Common myeloid progenitor, CD34-positive (primary cell): ENCODE results near the gene C4A.
A peak's percentile ranks its signal among the peaks of the same experiment; 100 is the strongest.
"Not testable (repeated sequence)": the region's sequence is repeated elsewhere in the genome, so short reads cannot be mapped to it uniquely, and the experiment has no call there.

Experiments used
- CTCF ChIA-PET: fragments of 350-600 bp; sonication (Branson Sonifier 250); formaldehyde crosslinking; loops from one replicate; lab custom pipeline; 2021; ENCODE audit warnings: antibody characterized with exemption; lab: Charles Lee
- POLR2A ChIA-PET: fragments of 350-600 bp; sonication (Branson Sonifier 250); formaldehyde crosslinking; loops from one replicate; lab custom pipeline; 2021; ENCODE audit warnings: antibody characterized with exemption; lab: Charles Lee
- DNase-seq, 3 donors: peaks; one replicate each; pipeline versions ENCODE4 v3.0.0 to v3.0.0-alpha.2; 2013
- H3K27ac ChIP-seq, 2 experiments: 1 replicate in 1 of 2; 2 replicates in 1 of 2; pipeline ENCODE4 v1.7.0; 2013; ENCODE audit warnings: inconsistent platforms in 2 of 2, low read length in 2 of 2, mild to moderate bottlenecking in 2 of 2, low read depth in 1 of 2, moderate library complexity in 1 of 2; ENCODE audit not compliant: severe bottlenecking in 2 of 2, insufficient read depth in 1 of 2, poor library complexity in 1 of 2
- H3K27me3 ChIP-seq, 5 experiments: replicated peaks in 2 of 5; 1 replicate in 3 of 5; 2 replicates in 2 of 5; pipeline versions ENCODE4 v1.6.1 to v1.7.0; 2013; ENCODE audit warnings: low read length in 4 of 5, mild to moderate bottlenecking in 2 of 5, moderate library complexity in 2 of 5, inconsistent platforms in 1 of 5; ENCODE audit not compliant: insufficient read depth in 5 of 5, control insufficient read depth in 4 of 5
- H3K36me3 ChIP-seq, 4 experiments: 1 replicate in 2 of 4; 2 replicates in 2 of 4; pipeline versions ENCODE4 v1.6.1 to v1.7.0; 2013; ENCODE audit warnings: low read length in 3 of 4, control low read depth in 1 of 4, mild to moderate bottlenecking in 1 of 4; ENCODE audit not compliant: control insufficient read depth in 4 of 4, insufficient read depth in 4 of 4
- H3K4me1 ChIP-seq, 4 experiments: 1 replicate in 3 of 4; 2 replicates in 1 of 4; pipeline versions ENCODE4 v1.6.1 to v1.7.1; 2013; ENCODE audit warnings: low read length in 3 of 4, mild to moderate bottlenecking in 3 of 4, control low read depth in 1 of 4, inconsistent platforms in 1 of 4, moderate library complexity in 1 of 4; ENCODE audit not compliant: control insufficient read depth in 4 of 4, insufficient read depth in 4 of 4; ENCODE audit errors: control extremely low read depth in 1 of 4
- H3K4me3 ChIP-seq, 7 experiments: 1 replicate in 4 of 7; 2 replicates in 3 of 7; pipeline versions ENCODE4 v1.5.1 to v1.7.0; 2013; ENCODE audit warnings: mild to moderate bottlenecking in 7 of 7, low read length in 6 of 7, moderate library complexity in 6 of 7, inconsistent platforms in 2 of 7, low read depth in 2 of 7, control low read depth in 1 of 7; ENCODE audit not compliant: insufficient read depth in 4 of 7, control insufficient read depth in 1 of 7; ENCODE audit errors: extremely low read depth in 1 of 7
- H3K9me3 ChIP-seq, 5 experiments: 1 replicate in 4 of 5; 2 replicates in 1 of 5; pipeline versions ENCODE4 v1.6.1 to v1.7.1; 2013; ENCODE audit warnings: low read length in 4 of 5, mild to moderate bottlenecking in 2 of 5, inconsistent platforms in 1 of 5, low read depth in 1 of 5, moderate library complexity in 1 of 5; ENCODE audit not compliant: control insufficient read depth in 4 of 5, insufficient read depth in 2 of 5; ENCODE audit errors: control extremely low read depth in 1 of 5
- WGBS: methylation state at CpG from one replicate; pipeline ENCODE4 v1.1.5; 2013; ENCODE audit not compliant: insufficient coverage; 5-methylcytosine and 5-hydroxymethylcytosine counted together

The C4A gene

GRCh38 chr6:31996385-31996784 is 14.5 kb downstream of the C4A start:
- H3K36me3 ChIP-seq, H3K4me3 ChIP-seq, POLR2A ChIA-PET, DNase-seq, H3K27ac ChIP-seq, CTCF ChIA-PET, H3K4me1 ChIP-seq, H3K27me3 ChIP-seq, H3K9me3 ChIP-seq: not testable (repeated sequence)
- 97% methylated on average over 4 of the region's 6 CpGs for WGBS

GRCh38 chr6:32002546-32003268 is 20.9 kb downstream of the C4A start:
- H3K4me3 ChIP-seq, H3K4me1 ChIP-seq, H3K36me3 ChIP-seq, H3K27me3 ChIP-seq, DNase-seq, H3K27ac ChIP-seq, H3K9me3 ChIP-seq, CTCF ChIA-PET, POLR2A ChIA-PET: not testable (repeated sequence)
- no CpG with 5 or more reads among the region's 15 CpGs for WGBS

GRCh38 chr6:32003301-32003700 is 21.4 kb downstream of the C4A start:
- H3K4me1 ChIP-seq, H3K27me3 ChIP-seq, H3K4me3 ChIP-seq, CTCF ChIA-PET, POLR2A ChIA-PET, H3K9me3 ChIP-seq, H3K36me3 ChIP-seq, H3K27ac ChIP-seq, DNase-seq: not testable (repeated sequence)
- no CpG with 5 or more reads among the region's 7 CpGs for WGBS

GRCh38 chr6:32004393-32004792 is 22.5 kb downstream of the C4A start:
- H3K9me3 ChIP-seq, H3K4me1 ChIP-seq, H3K27ac ChIP-seq, POLR2A ChIA-PET, CTCF ChIA-PET, H3K4me3 ChIP-seq, H3K27me3 ChIP-seq, H3K36me3 ChIP-seq: not testable (repeated sequence)
- peak in 1 of 3 donors; percentile 0 for DNase-seq
- WGBS, result no CpG with 5 or more reads among the region's 4 CpGs

GRCh38 chr6:32004864-32005537 is 23.1 kb downstream of the C4A start:
- POLR2A ChIA-PET, H3K4me3 ChIP-seq, H3K36me3 ChIP-seq, H3K27ac ChIP-seq, H3K27me3 ChIP-seq, CTCF ChIA-PET, H3K4me1 ChIP-seq, DNase-seq, H3K9me3 ChIP-seq: not testable (repeated sequence)
- 79% methylated on average over 5 of the region's 13 CpGs for WGBS

GRCh38 chr6:32005538-32005880 is 23.7 kb downstream of the C4A start:
- H3K27ac ChIP-seq, DNase-seq, H3K4me1 ChIP-seq, CTCF ChIA-PET, H3K4me3 ChIP-seq, H3K27me3 ChIP-seq, H3K36me3 ChIP-seq, POLR2A ChIA-PET, H3K9me3 ChIP-seq: not testable (repeated sequence)
- WGBS, result 97% methylated on average over 4 of the region's 9 CpGs

GRCh38 chr6:32005991-32006529 is 24.2 kb downstream of the C4A start:
- WGBS, result 80% methylated on average over 1 of the region's 8 CpGs
- H3K27ac ChIP-seq, H3K4me3 ChIP-seq, H3K9me3 ChIP-seq, H3K36me3 ChIP-seq, H3K4me1 ChIP-seq, POLR2A ChIA-PET, DNase-seq, H3K27me3 ChIP-seq, CTCF ChIA-PET: not testable (repeated sequence)
